Ishikawa (cell line): Measurements from ENCODE around the gene NEUROD2.
A peak's percentile ranks its signal among the peaks of the same experiment; 100 is the strongest.

Source experiments
- CEBPB ChIP-seq: IDR thresholded peaks from 2 replicates; pipeline ENCODE4 v1.6.1; 2012
- CREB1 ChIP-seq: IDR thresholded peaks from 2 replicates; pipeline ENCODE4 v1.6.1; 2012; ENCODE audit warnings: low read depth
- EGR1 ChIP-seq: IDR thresholded peaks from 2 replicates; pipeline ENCODE4 v1.6.1; 2012
- EP300 ChIP-seq: IDR thresholded peaks from 2 replicates; pipeline ENCODE4 v1.6.1; 2012; ENCODE audit warnings: borderline replicate concordance
- FOXM1 ChIP-seq: IDR thresholded peaks from 2 replicates; pipeline ENCODE4 v1.6.1; 2012; ENCODE audit warnings: low read depth, borderline replicate concordance
- NFIC ChIP-seq: IDR thresholded peaks from 2 replicates; pipeline ENCODE4 v1.6.1; 2012
- RAD21 ChIP-seq: IDR thresholded peaks from 2 replicates; pipeline ENCODE4 v1.6.1; 2012; ENCODE audit warnings: low read depth
- REST ChIP-seq: IDR thresholded peaks from 2 replicates; pipeline ENCODE4 v1.6.1; 2012; ENCODE audit warnings: low read depth, mild to moderate bottlenecking
- TAF1 ChIP-seq: IDR thresholded peaks from 2 replicates; pipeline ENCODE4 v1.6.1; 2012; ENCODE audit warnings: low read depth, mild to moderate bottlenecking
- TCF12 ChIP-seq: IDR thresholded peaks from 2 replicates; pipeline ENCODE4 v1.6.1; 2012; ENCODE audit warnings: low read depth
- TEAD4 ChIP-seq: IDR thresholded peaks from 2 replicates; pipeline ENCODE4 v1.6.1; 2012
- USF1 ChIP-seq: IDR thresholded peaks from 2 replicates; pipeline ENCODE4 v1.6.1; 2012
- YY1 ChIP-seq: IDR thresholded peaks from 2 replicates; pipeline ENCODE4 v1.6.1; 2012; ENCODE audit warnings: low read depth
- ZBTB7A ChIP-seq: IDR thresholded peaks from 2 replicates; pipeline ENCODE4 v1.6.1; 2012; ENCODE audit warnings: low read depth
- TF ChIP-seq, protein P1 (sequence below): IDR thresholded peaks from 2 replicates; pipeline ENCODE4 v1.6.1; 2012

NEUROD2 gene

DNA sequence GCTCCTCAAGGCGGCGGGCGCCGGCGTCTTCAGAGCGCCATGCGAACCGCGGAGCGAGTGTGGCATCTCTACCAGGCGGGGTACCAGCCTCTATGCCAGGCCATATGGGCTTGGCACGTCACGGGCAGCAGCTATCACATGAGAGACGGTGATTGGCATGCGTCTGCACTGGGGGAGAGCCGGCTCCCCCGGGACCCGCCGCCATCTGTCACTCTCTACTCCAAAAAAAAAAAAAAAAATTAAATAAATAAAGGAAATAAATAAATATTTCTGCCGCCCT is at the start of gene NEUROD2:
NEUROD2 (minus strand) TSS at position 70 of the 280 bp plus-strand sequence. CDS start 1,321 bp downstream, outside the sequence.
- TF ChIP-seq FOXM1 = no peak
- no peak for TF ChIP-seq EP300
- no peak for TF ChIP-seq CEBPB
- TF ChIP-seq YY1 = no peak
- TF ChIP-seq EGR1 = no peak
- no peak for TF ChIP-seq ZBTB7A
- TF ChIP-seq TAF1 = no peak
- TF ChIP-seq USF1 = no peak
- no peak for TF ChIP-seq REST
- TF ChIP-seq TCF12 = no peak
- TF ChIP-seq NFIC = no peak
- TF ChIP-seq, protein P1, sequence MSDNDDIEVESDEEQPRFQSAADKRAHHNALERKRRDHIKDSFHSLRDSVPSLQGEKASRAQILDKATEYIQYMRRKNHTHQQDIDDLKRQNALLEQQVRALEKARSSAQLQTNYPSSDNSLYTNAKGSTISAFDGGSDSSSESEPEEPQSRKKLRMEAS = no peak
- TF ChIP-seq RAD21 = no peak
- TF ChIP-seq TEAD4 = no peak
- no peak for TF ChIP-seq CREB1

- TF ChIP-seq EGR1 (no peak), CREB1 (no peak), USF1 (no peak), NFIC (no peak), EP300 (no peak), CEBPB (no peak), TEAD4 (no peak), TCF12 (no peak), FOXM1 (no peak), TAF1 (no peak), REST (no peak), ZBTB7A (no peak), RAD21 (no peak), YY1 (no peak)
- TF ChIP-seq, protein P1 = no peak
Observed at GRCh38 chr17:39655105-39655504, 47.4 kb upstream of the NEUROD2 start.

GRCh38 chr17:39653662-39654331 is 46.1 kb upstream of the NEUROD2 start:
- TF ChIP-seq NFIC (no peak), FOXM1 (no peak), CREB1 (no peak), RAD21 (peak; percentile 45; the same call in 1 of the 2 replicates), REST (no peak), YY1 (no peak), EP300 (no peak), EGR1 (no peak)
- TF ChIP-seq, protein P1 = no peak

DNA sequence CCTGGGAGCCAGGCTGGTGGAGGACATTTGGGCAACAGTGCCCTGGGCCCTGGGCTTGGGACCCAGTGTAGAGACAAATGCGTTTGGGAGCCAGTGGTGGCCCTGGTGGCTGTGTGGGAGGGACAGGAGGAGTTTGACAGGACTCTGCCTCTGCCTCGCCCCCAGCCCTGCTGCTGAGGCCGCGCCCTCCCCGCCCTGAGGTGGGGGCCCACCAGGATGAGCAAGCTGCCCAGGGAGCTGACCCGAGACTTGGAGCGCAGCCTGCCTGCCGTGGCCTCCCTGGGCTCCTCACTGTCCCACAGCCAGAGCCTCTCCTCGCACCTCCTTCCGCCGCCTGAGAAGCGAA is 45.6 kb upstream of the NEUROD2 start:
- TF ChIP-seq CREB1 = no peak
- no peak for TF ChIP-seq TCF12
- no peak for TF ChIP-seq TAF1
- TF ChIP-seq REST = no peak
- no peak for TF ChIP-seq ZBTB7A
- no peak for TF ChIP-seq NFIC
- TF ChIP-seq USF1 = no peak
- TF ChIP-seq FOXM1 = no peak
- no peak for TF ChIP-seq RAD21
- no peak for TF ChIP-seq TEAD4
- no peak for TF ChIP-seq YY1
- TF ChIP-seq EP300 = no peak
- TF ChIP-seq, protein P1 = no peak
- TF ChIP-seq EGR1 = no peak
- no peak for TF ChIP-seq CEBPB
